Measurements from ENCODE around the gene FBXO11.
"Not testable (repeated sequence)": the region's sequence is repeated elsewhere in the genome, so short reads cannot be mapped to it uniquely, and the experiment has no call there.

Gene FBXO11

GRCh38 chr2:47906157-47907038 is at the start of gene FBXO11:
TSS of gene FBXO11 (minus strand) at chr2:47906498. CDS start at chr2:47905720, 778 bp downstream.
- peak; percentile 99 for DNase-seq

GRCh38 chr2:47950340-47951301 is 44.3 kb upstream of the FBXO11 start:
- no peak for DNase-seq

- no peak for DNase-seq
Measured at GRCh38 chr2:47946593-47946992, 40.3 kb upstream of the FBXO11 start.

GRCh38 chr2:47945046-47945781 is 38.9 kb upstream of the FBXO11 start:
- DNase-seq = no peak

GRCh38 chr2:47941936-47942335 is 35.6 kb upstream of the FBXO11 start:
- no peak for DNase-seq

GRCh38 chr2:47937677-47938076 is 31.4 kb upstream of the FBXO11 start:
- DNase-seq = no peak

- DNase-seq = no peak
Measured at GRCh38 chr2:47935071-47935470, 28.8 kb upstream of the FBXO11 start.

- no peak for DNase-seq
Measured at GRCh38 chr2:47918043-47918442, 11.7 kb upstream of the FBXO11 start.

- no peak for DNase-seq
Measured at GRCh38 chr2:47917276-47917961, 11.1 kb upstream of the FBXO11 start.

GRCh38 chr2:47916412-47916811 is 10.1 kb upstream of the FBXO11 start:
- DNase-seq = no peak

GRCh38 chr2:47910662-47911061 is 4.4 kb upstream of the FBXO11 start:
- not testable (repeated sequence) for DNase-seq

GRCh38 chr2:47908682-47909081 is 2.4 kb upstream of the FBXO11 start:
- DNase-seq = no peak

GRCh38 chr2:47907039-47907781 is 912 bp upstream of the FBXO11 start:
- peak; percentile 3 for DNase-seq

- peak; percentile 79 for DNase-seq
Measured at GRCh38 chr2:47905386-47906156, 727 bp downstream of the FBXO11 start.

- DNase-seq = no peak
Measured at GRCh38 chr2:47903781-47904490, 2.4 kb downstream of the FBXO11 start.

GRCh38 chr2:47901892-47902291 is 4.4 kb downstream of the FBXO11 start:
- not testable (repeated sequence) for DNase-seq

GRCh38 chr2:47900857-47901256 is 5.4 kb downstream of the FBXO11 start:
- DNase-seq = no peak

GRCh38 chr2:47899915-47900816 is 6.1 kb downstream of the FBXO11 start:
- no peak for DNase-seq

Data from NCI-H146 (cell line).